Renal pelvis (tissue), 12 donors: ENCODE measurements around the gene MTOR. TPM values are rescaled to one million over a fixed set of nuclear protein-coding genes. Genes with fewer than 3 reads are reported as not detected.
A peak's percentile ranks its signal among the peaks of the same experiment; 100 is the strongest.
"Not testable (repeated sequence)": the region's sequence is repeated elsewhere in the genome, so short reads cannot be mapped to it uniquely, and the experiment has no call there.

Source experiments
- DNase-seq: peaks from one replicate; pipeline ENCODE4 v3.0.0-alpha.2; 2013
- long read RNA-seq, 16 experiments: transcript quantifications; one replicate each; lab custom pipeline, GENCODE V29; 2026
- polyA plus RNA-seq, 3 donors: library from polyadenylated mRNA; unstranded; fragments of 120-200 nt; gene quantifications; one replicate each; pipeline ENCODE4 v1.2.1, GENCODE V29; 2013; ENCODE audit not compliant: insufficient read length in 3 of 3

MTOR gene
- polyA plus RNA-seq, result 10 to 100 TPM; 40.8 to 47.4 (median 47.4) TPM
- long read RNA-seq, donor 1, result 0 reads
- long read RNA-seq, donor 2, partial matches to known transcripts, result 5 of 5 reads
- long read RNA-seq, donor 2, other reads (novel, unspliced or antisense), result 0 of 5 reads
- long read RNA-seq, donor 3, partial matches to known transcripts, result 0 of 1 reads
- long read RNA-seq, donor 3, other reads (novel, unspliced or antisense), result 0 of 1 reads
- long read RNA-seq, donor 4, full-length matches to known transcripts, result 1 of 1 reads
- long read RNA-seq, donor 4, partial matches to known transcripts, result 0 of 1 reads
- long read RNA-seq, donor 4, other reads (novel, unspliced or antisense), result 0 of 1 reads
- long read RNA-seq, donor 5, partial matches to known transcripts, result 5 of 5 reads
- long read RNA-seq, donor 5, other reads (novel, unspliced or antisense), result 0 of 5 reads
- long read RNA-seq, donor 6, partial matches to known transcripts, result 13 of 13 reads
- long read RNA-seq, donor 6, other reads (novel, unspliced or antisense), result 0 of 13 reads
- long read RNA-seq, donor 7, full-length matches to known transcripts, result 2 of 9 reads
- long read RNA-seq, donor 7, partial matches to known transcripts, result 7 of 9 reads
- long read RNA-seq, donor 7, other reads (novel, unspliced or antisense), result 0 of 9 reads
- long read RNA-seq, donor 8, partial matches to known transcripts, result 17 of 17 reads
- long read RNA-seq, donor 8, other reads (novel, unspliced or antisense), result 0 of 17 reads
- long read RNA-seq, donor 9, partial matches to known transcripts, result 5 of 7 reads
- long read RNA-seq, donor 9, other reads (novel, unspliced or antisense), result 0 of 7 reads
- long read RNA-seq, donor 10, result 0 reads
- long read RNA-seq, donor 11, partial matches to known transcripts, result 6 of 6 reads
- long read RNA-seq, donor 11, other reads (novel, unspliced or antisense), result 0 of 6 reads
- long read RNA-seq, donor 12, full-length matches to known transcripts, result 1 of 8 reads
- long read RNA-seq, donor 12, partial matches to known transcripts, result 7 of 8 reads
- long read RNA-seq, donor 12, other reads (novel, unspliced or antisense), result 0 of 8 reads
- long read RNA-seq, donor 13, partial matches to known transcripts, result 0 of 1 reads
- long read RNA-seq, donor 13, other reads (novel, unspliced or antisense), result 0 of 1 reads
- long read RNA-seq, donor 14, result 0 reads
- long read RNA-seq, donor 15, partial matches to known transcripts, result 5 of 5 reads
- long read RNA-seq, donor 15, other reads (novel, unspliced or antisense), result 0 of 5 reads
- long read RNA-seq, donor 16, result 0 reads

- DNase-seq, result peak; percentile 100
These were observed at the start of gene MTOR for GRCh38 chr1:11262171-11263049. MTOR (minus strand) TSS chr1:11262551; CDS start chr1:11259409, 3,142 bp downstream.

- no peak for DNase-seq
These were observed 47.0 kb upstream of the MTOR start for GRCh38 chr1:11309385-11309784.

GRCh38 chr1:11308699-11309224 is 46.4 kb upstream of the MTOR start:
- DNase-seq, result no peak

GRCh38 chr1:11307852-11308251 is 45.5 kb upstream of the MTOR start:
- DNase-seq, result no peak

GRCh38 chr1:11305516-11305915 is 43.2 kb upstream of the MTOR start:
- not testable (repeated sequence) for DNase-seq

GRCh38 chr1:11302366-11302765 is 40.0 kb upstream of the MTOR start:
- DNase-seq, result no peak

- no peak for DNase-seq
These were observed 39.2 kb upstream of the MTOR start for GRCh38 chr1:11301601-11302000.

- no peak for DNase-seq
These were observed 36.8 kb upstream of the MTOR start for GRCh38 chr1:11299225-11299574.

GRCh38 chr1:11298390-11299224 is 36.3 kb upstream of the MTOR start:
- no peak for DNase-seq

- DNase-seq, result not testable (repeated sequence)
These were observed 35.4 kb upstream of the MTOR start for GRCh38 chr1:11297774-11298173.

- DNase-seq, result no peak
These were observed 33.6 kb upstream of the MTOR start for GRCh38 chr1:11295905-11296304.

- DNase-seq, result no peak
These were observed 32.6 kb upstream of the MTOR start for GRCh38 chr1:11294951-11295350.

GRCh38 chr1:11293856-11294255 is 31.5 kb upstream of the MTOR start:
- no peak for DNase-seq

GRCh38 chr1:11291049-11291448 is 28.7 kb upstream of the MTOR start:
- DNase-seq, result no peak

- no peak for DNase-seq
These were observed 26.7 kb upstream of the MTOR start for GRCh38 chr1:11289064-11289463.

- no peak for DNase-seq
These were observed 24.5 kb upstream of the MTOR start for GRCh38 chr1:11286735-11287410.

- DNase-seq, result no peak
These were observed 23.8 kb upstream of the MTOR start for GRCh38 chr1:11285883-11286734.

GRCh38 chr1:11284784-11285183 is 22.4 kb upstream of the MTOR start:
- DNase-seq, result no peak
